NCI-H2029 (cell line): ENCODE data around the gene NID1.
"Not testable (repeated sequence)": the region's sequence is repeated elsewhere in the genome, so short reads cannot be mapped to it uniquely, and the experiment has no call there.

Experiments used
- DNase-seq: peaks from one replicate; lab custom pipeline; 2025; lab: John Stamatoyannopoulos, UW

The NID1 gene

DNA sequence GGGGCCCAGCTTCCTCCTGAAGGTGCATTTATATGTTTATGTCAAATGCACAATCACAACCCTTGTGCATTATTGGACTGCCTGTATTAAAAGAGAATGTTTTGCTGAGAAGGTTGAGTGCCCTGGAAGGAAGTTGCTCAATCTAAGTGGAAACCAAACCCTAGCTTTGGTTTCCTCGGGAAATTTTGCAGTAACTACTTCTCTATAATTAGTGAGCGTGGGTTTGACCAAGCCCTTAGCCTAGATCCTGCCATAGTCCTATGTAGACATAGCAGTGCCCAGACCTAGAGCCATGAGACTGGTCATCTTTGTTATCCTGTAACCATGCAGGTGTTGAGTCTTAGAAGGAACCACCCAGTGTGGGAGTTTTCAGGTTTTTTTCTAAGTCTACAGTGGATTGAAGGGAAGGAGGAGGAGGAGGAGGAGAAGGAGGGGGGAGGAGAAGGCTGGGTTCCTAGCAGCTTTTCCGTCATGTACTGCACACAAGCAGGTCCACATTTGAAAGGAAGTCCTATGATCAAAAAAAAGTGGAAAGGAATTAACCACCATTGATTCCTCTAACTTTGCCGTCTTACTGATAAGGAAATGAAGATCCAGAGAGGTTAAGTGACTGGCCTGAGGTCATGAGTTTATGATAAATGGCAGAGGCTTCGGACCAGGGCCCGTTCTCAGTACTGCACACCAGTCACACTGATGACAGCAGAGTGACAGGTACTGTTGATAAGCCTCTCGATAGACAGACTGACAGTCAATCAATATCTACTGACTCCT lies 126.0 kb downstream of the NID1 start:
- no peak for DNase-seq

DNA sequence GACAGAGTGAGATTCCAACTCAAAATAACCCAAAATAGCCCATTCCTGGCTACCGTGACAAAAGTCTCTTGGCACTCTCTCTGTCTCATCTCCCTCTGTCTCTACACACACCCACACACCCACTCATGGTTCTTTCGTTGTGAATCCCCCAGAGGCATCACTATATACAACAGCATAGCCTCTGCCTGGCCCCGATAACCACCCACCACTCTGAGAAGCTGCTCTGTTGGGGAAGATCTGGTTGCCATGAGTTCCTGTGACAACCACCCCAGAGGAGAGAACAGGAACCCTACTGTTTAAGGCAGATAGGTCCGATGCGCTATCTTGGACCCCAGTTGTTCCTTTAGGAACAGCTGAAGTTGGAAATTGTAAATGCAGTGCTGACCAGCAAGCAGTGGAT lies 127.8 kb downstream of the NID1 start:
- no peak for DNase-seq

DNA sequence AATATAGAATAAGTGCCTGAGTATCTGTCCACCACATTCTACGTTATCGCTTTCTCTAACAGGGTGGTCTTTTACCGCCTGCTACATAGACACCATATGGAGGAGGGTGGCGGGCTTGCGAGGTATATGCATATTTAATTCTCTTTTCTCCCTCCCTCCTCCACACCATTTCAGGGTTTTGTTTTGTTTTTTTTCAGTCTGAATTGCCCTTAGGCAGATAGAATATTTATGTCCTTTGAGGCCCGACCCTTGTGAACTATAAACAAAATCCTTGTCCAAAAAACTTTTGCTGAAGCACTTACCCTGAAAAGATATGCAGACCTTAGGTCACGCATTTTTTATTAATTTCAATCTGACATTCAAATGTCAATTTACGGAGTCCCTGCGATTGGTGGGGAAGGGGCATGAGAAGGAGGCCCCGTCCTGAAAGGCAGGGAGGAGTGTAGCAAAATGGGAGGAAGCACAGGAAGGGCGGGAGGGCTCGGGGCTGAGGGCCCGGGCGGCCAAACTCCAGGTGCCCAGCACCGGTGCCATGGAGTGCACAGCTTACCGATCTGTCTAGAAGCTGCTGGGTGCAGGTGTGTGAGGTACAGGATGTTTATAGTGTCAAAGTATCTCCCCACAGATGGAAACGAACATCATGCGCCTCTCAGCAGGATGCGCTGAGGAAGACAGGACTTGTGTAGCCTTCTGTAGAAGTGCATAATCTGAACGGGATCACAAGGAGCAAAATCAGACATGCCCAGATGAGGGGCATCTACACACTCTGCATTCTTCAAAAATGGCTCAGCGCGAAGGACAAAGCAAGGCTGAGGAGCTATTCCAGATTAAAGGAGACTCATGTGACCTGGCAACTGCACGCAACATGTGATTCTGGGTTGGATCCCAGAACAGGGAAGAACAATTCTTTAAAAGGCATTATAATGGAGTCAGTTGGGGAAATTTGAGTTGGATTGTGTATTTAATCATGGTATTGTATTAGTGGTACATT lies 129.4 kb downstream of the NID1 start:
- DNase-seq = no peak

- no peak for DNase-seq
Measured at GRCh38 chr1:235933766-235934116, 131.1 kb downstream of the NID1 start.

DNA sequence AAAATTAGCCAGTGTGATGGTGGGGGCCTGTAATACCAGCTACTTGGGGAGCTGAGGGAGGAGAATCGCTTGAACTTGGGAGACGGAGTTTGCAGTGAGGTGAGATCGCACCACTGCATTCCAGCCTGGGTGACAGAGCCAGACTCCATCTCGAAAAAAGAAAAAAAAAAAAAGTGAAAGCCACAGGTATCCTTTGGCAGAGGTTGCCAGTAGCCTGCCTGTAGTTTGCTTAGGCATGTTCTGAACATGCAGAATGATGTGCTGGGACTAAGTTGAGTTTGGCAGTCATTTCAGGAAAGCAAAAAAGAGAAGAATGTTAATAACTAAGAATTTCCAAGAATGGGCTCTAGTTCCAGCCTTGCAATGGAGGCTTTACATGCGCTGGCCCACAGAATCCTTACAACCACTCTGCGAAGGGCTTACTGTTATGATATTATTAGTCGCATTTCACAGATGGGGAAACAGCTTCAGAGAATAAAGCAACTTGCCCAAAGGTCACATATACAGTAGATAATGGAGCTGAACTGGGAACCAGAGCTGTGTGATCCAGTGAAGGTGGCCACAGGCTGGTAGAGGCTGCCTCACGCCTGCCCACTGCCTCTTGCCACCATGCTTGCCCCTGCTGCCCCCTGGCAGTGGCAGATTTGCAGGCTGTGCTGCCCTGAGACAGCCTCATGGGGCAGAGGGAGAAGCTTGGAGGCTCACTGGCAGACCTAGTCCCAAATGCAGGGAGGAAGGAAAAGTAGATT lies 131.7 kb downstream of the NID1 start:
- no peak for DNase-seq

GRCh38 chr1:235932090-235932510 lies 132.8 kb downstream of the NID1 start:
- no peak for DNase-seq

GRCh38 chr1:235931171-235931738 lies 133.6 kb downstream of the NID1 start:
- no peak for DNase-seq

DNA sequence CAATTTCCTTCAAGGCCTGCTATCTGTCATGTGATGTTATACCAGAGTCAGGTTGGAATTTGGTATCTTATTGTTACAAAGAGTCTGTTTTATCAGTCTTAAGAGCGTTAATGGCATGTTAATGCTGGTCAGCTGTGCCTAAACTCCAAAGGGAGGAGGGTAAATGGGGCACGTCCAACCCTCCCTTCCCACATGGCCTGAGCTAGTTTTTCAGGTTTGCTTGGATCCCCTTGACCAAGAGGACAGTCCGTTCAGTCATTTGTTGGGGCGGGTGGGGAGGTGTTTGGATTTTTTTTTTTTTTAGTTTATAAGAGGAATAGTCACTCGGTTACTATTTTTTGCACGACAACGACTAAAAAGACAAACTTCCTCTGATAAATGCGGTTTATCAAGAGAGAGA lies 134.3 kb downstream of the NID1 start:
- no peak for DNase-seq

DNA sequence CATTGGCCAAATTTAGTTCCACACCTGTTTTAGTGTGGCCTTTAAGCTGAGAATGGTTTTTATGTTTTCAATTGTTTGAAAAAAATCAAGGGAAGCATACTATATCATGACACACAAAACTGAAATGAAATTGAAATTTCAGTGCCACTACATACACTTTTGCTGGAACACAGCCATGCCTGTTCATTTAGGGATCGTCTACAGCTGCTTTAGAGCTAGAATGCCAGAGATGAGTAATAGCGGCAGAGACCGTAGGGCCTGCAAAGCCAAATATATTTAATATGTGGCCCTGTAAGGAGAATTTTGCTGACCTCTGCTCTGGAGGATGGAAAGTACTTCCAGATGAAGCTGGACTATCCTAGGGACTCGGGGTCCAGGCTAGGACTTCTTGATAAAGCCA lies 135.7 kb downstream of the NID1 start:
- DNase-seq = no peak

DNA sequence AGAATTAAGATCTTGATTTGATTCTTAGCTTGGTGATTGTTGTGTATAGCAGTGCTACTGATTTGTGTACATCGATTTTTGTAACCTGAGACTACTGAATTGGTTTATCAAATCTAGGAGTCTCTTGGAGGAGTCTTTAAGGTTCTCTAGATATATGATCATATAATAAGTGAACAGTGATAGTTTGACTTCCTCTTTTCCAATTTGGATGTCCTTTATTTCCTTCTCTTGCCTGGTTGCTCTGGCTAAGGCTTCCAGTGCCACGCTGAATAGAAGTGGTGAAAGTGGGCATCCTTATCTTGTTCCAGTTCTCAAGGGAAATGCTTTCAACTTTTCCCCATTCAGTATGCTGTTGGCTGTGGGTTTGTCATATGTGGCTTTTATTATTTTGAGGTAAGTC lies 136.7 kb downstream of the NID1 start:
- no peak for DNase-seq

GRCh38 chr1:235927551-235927950 lies 137.3 kb downstream of the NID1 start:
- DNase-seq = not testable (repeated sequence)
